GM10266 (cell line): ENCODE data around the gene FAM168B.

Experiments used
- DNase-seq: peaks from one replicate; pipeline ENCODE4 v3.0.0; 2012; ENCODE audit errors: extremely low spot score
- TF ChIP-seq, protein P1 (sequence below): IDR thresholded peaks from 2 replicates; pipeline ENCODE4 v1.5.1; 2012; ENCODE audit warnings: mild to moderate bottlenecking, low read depth; ENCODE audit not compliant: control insufficient read depth, insufficient read depth; ENCODE audit errors: missing control alignments

Gene FAM168B

GRCh38 chr2:131113566-131114227 lies 20.4 kb upstream of the FAM168B start:
- DNase-seq: no peak
- TF ChIP-seq, protein P1, sequence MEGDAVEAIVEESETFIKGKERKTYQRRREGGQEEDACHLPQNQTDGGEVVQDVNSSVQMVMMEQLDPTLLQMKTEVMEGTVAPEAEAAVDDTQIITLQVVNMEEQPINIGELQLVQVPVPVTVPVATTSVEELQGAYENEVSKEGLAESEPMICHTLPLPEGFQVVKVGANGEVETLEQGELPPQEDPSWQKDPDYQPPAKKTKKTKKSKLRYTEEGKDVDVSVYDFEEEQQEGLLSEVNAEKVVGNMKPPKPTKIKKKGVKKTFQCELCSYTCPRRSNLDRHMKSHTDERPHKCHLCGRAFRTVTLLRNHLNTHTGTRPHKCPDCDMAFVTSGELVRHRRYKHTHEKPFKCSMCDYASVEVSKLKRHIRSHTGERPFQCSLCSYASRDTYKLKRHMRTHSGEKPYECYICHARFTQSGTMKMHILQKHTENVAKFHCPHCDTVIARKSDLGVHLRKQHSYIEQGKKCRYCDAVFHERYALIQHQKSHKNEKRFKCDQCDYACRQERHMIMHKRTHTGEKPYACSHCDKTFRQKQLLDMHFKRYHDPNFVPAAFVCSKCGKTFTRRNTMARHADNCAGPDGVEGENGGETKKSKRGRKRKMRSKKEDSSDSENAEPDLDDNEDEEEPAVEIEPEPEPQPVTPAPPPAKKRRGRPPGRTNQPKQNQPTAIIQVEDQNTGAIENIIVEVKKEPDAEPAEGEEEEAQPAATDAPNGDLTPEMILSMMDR: no peak

DNA sequence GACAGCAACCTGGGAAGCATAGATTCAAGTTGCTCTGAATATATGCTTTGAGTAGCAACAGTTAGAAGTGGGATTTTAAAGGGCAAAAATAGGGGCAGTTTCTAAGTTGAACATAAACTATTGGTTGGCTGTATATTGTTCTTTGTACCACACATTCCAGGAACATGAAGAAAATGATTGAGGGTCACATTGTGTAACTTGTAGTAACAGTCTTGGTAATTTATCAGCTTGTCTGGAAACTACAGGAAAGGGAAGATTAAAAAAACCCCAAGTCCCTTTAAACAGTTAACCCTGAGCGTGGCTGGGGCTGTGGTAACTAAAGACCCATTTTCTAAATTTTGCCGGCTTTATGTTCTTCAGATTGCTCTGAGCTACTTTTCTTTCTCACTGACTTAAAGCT lies 19.3 kb upstream of the FAM168B start:
- TF ChIP-seq, protein P1: no peak
- DNase-seq: no peak

DNA sequence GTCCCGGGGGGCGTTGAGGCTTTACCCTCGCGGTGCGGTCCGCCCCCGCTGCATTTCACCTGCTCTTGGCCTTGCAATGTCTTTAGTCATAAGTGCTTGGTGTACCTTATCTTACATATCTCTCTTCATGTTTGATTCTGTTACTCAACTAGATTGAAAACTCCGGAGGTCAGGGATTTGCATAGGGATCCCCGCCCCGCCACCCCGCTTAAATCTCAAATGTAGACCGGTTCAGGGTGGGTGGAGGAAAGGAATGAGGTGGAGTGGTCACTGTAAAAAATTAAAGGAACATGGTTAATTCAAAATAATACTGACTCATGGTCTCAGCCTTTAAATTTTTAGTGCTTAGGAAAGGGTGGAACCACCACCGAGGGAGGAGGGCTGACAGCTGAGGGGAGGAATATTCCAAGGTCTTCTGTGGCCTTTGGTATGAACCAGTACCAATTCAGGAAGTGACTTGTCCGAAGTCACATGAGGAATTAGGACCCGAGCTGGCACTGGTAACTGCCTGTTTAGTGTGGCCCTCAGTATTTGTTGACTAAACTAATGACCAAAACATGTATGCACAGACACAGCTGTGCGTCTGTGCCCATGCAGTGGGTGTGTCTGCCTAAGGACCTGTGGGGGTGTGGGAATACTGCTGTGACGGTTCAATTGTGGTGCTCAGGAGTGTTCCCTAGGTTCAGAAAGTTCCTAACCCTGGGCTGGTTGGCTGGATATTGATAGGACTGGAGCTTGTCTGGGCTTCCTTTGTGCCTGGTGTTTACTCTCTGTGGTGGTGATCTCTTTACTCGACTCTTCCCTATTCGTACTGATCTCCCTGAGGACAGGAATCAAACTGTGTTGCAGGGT lies 12.9 kb upstream of the FAM168B start:
- TF ChIP-seq, protein P1: no peak
- peak; percentile 51 for DNase-seq

DNA sequence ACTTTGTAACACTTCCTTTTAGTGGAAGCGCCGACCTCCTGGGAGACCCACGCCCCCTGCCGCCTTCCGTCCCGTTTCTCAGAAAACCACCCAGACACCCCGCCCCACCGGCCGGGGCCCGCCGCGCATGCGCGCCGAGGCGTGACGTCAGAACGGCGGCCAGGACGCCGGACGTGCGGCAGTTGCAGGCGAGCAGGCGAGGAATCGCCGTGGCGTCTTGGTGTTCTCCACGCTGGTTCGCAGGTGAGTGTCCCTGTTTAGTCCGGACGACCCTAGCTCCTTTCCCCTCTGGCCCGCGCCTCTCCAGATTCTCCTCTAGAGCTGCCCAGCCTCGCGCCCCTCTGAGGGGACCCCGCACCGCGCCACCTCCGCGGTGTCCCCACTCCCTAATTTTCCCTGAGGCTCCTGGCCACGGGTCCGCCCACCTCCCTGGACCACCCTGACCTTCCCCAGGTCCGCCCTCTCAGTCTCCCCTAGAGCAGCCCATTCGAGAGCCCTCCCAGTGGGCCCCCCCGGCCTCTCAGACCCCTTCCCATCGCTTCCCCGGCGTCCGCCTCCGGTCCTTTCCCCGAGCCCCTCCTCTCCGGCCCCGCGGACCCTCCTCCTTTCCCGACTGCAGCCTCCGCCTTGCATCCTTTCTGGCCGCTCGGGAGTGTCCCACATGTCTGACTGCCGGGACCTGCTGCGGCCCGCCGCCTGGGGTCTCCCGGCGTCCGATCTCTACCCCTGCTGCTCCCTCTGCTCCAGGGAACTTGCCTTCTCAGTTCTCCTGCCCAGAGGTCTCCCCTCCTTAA lies 12.1 kb upstream of the FAM168B start, which contains the start of gene PLEKHB2:
Gene PLEKHB2 (plus strand): TSS at position 181 of the 794 bp plus-strand sequence. CDS start 15,606 bp downstream, outside the sequence.
- TF ChIP-seq, protein P1: no peak
- DNase-seq: peak; percentile 93

GRCh38 chr2:131104487-131105155 lies 11.4 kb upstream of the FAM168B start:
- peak; percentile 79 for DNase-seq
- TF ChIP-seq, protein P1: no peak

DNA sequence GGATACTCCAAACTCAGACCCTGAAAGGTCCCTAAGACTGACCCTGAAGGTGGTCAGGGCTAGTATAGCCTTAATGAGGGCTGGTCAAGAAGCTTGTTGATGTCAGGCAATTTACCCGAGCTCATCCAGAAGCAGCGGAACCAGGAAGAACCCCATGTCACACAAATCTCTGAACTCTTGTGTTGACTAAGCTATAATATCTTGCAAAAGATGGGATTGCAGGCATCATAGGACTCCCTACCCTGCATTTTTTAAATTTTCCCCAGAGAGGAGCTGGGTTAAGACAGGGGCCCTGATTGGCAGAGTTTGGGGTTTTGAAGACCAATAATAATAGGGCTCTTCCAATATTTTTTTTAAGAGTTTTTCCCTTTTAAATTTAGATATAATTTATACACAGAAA lies 9.9 kb upstream of the FAM168B start:
- DNase-seq: no peak
- TF ChIP-seq, protein P1: no peak
